Peyer's patch (tissue), 4 donors: Measurements from ENCODE around the gene BGN.

Experiments used
- POLR2A ChIP-seq, 2 donors: fragments of 450-650 bp; IDR thresholded peaks; one replicate each; pipeline ENCODE4 v1.5.1; 2017; ENCODE audit warnings: antibody characterized with exemption in 2 of 2, mild to moderate bottlenecking in 2 of 2, moderate library complexity in 2 of 2
- TF ChIP-seq, protein P1 (sequence below), 6 experiments: fragments of 450-650 bp in 4 of 6; fragments of 200-600 bp in 2 of 6; sonication (generic) in 1 of 6; IDR thresholded peaks; one replicate each; pipeline ENCODE4 v1.5.1; 2017 to 2019; ENCODE audit warnings: antibody characterized with exemption in 6 of 6, mild to moderate bottlenecking in 3 of 6, moderate library complexity in 1 of 6

- TF ChIP-seq, protein P1, sequence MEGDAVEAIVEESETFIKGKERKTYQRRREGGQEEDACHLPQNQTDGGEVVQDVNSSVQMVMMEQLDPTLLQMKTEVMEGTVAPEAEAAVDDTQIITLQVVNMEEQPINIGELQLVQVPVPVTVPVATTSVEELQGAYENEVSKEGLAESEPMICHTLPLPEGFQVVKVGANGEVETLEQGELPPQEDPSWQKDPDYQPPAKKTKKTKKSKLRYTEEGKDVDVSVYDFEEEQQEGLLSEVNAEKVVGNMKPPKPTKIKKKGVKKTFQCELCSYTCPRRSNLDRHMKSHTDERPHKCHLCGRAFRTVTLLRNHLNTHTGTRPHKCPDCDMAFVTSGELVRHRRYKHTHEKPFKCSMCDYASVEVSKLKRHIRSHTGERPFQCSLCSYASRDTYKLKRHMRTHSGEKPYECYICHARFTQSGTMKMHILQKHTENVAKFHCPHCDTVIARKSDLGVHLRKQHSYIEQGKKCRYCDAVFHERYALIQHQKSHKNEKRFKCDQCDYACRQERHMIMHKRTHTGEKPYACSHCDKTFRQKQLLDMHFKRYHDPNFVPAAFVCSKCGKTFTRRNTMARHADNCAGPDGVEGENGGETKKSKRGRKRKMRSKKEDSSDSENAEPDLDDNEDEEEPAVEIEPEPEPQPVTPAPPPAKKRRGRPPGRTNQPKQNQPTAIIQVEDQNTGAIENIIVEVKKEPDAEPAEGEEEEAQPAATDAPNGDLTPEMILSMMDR (IDR thresholded peaks at IDR 0.05): no peak
- no peak for TF ChIP-seq POLR2A (IDR thresholded peaks at IDR 0.05)
These were observed 32.4 kb downstream of the BGN start for GRCh38 chrX:153527208-153527607.
